HG03135 (cell line): ENCODE measurements around the gene TBCD.

Experiments used
- ATAC-seq: cut with Tn5 transposase; IDR thresholded peaks from one replicate; pipeline ENCODE4 v1.9.1; 2021; ENCODE audit warnings: mild to moderate bottlenecking, moderate library complexity; ENCODE audit not compliant: unreplicated experiment

The TBCD gene

DNA sequence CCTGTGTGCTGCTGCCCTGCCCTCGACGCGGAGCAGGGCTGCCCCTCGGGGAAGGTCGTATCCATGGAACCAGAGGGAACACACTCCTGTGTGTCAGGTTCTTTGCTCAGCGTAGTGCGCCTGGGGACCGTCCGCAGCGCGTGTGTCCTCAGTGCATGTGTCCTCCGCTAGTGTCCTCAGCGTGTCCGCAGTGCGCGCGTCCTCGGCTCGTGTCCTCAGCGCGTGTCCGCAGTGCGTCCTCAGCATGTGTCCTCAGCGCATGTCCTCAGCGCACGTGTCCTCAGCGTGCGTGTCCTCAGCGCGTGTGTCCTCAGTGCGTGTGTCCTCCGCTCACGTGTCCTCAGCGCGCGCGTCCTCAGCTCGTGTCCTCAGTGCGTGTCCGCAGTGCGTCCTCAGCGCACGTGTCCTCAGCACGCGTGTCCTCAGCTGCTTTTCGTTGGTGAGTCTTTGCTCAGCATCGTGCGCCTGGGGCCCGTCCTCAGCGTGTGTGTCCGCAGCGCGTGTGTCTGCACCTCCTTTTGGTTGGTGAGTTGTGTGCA lies 147.2 kb downstream of the TBCD start:
- no peak for ATAC-seq

DNA sequence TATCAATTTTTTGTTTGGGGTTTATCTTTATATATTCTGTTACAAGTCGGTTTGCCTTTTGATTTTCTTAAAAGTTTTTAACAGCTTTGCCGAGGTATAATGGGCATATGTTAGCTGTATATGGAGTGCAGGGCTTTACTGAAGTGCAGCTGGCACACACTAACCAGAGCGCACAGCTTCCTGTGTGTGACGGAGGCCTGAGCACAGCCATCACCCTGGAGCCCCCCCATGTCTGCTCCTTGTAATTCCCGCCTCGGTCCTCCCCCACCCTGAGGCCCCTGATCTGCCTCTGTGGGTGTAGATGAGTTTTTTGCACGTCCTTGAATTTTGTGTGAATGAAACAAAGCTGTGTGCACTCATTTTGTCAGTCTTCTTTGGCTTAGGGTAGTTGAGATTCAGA lies 148.1 kb downstream of the TBCD start:
- no peak for ATAC-seq

DNA sequence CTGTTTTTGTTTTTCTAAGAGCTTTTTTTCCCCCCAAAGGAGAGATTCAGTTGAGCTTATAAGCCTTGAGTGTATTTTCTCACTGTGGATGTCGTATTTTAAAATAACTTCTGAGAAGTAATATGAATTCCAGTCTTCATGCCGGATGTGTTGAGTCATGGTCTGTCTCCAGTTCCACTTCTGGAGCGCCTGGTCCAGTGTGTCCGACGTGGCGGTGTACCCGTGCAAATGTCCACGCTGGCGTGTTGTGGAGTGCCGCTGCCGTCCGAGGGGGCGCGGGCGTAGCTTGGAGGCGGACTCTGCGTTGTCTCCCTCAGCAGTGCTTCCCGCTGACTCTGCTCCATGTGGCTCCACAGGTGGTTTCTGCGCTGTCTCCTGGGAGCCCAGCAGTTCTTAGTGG lies 148.9 kb downstream of the TBCD start:
- no peak for ATAC-seq

DNA sequence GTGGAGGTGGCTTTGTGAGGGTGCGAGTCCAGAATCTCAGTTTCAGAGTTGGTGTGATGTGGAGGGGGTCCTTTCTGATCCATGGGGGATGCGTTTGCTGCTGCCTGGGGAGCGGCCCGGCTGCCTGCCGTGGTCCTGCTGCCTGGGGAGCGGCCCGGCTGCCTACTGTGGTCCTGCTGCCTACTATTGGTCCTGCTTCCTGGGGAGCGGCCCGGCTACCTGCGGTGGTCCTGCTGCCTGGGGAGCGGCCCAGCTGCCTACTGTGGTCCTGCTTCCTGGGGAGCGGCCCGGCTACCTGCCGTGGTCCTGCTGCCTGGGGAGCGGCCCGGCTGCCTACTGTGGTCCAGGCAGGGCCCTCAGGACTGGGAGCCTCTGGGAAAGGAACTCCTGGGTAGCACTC lies 149.5 kb downstream of the TBCD start:
- ATAC-seq: no peak

DNA sequence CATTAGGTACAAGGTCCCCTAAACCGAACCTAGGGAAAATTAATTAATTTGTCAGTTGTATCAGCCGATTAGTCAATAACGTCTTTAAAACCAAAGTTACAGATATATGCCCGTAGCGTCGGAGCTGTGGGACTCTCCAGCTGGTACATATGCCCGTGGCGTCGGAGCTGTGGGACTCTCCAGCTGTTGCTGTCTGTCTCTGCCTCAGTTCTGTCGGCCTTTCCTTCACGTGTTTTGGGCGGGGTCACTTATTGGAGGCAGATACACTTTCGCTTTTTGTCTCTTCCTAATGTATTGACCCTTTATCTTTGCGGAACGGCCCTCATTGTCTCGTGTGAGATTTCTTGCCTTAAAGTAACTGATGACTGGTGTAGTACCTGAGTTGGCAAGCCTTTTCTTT lies 150.0 kb downstream of the TBCD start:
- ATAC-seq: no peak

DNA sequence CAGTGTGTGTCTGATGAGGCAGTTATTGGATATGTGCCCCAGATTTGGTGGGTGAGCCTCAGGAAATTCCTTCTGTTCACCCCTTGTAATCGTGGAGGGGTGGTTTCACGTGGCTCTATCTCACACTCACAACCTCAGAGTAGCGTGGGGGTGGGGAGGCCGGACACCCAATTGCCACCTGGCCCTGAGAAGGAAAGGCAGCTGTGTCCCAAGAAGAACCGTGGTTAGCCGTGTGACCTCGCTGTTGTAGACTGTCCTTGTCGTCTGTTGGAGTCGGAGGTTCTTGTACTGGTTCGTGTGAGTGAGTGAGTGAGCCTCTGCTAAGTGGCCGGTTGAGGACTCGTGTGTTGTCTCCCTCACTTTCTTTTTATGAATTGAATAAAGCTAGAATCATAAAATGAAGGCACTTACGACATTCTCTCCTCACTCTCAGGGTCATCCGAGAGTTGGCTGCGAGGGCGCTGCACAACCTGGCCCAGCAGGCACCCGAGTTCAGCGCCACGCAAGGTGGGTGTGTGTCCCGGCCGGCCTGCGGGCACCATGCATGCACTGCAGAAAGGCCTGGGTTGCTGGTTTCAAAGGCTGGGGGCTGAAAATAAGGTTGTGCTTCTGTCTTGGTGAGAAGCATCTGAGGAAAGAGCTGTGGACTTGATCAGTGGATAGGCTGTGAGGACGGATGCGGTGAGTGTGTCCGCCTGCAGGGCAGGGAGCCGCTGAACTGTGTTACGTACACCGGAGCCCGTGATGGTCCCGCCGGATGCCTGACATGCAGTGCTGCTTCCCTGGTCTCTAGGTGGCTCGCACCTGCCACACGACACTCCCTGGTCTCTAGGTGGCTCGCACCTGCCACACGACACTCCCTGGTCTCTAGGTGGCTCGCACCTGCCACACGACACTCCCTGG lies 151.4 kb downstream of the TBCD start:
- ATAC-seq: no peak

- ATAC-seq: no peak
Observed at GRCh38 chr17:82905130-82905529, 153.3 kb downstream of the TBCD start.

- no peak for ATAC-seq
Observed at GRCh38 chr17:82907797-82908542, 156.1 kb downstream of the TBCD start.

- no peak for ATAC-seq
Observed at GRCh38 chr17:82908543-82909160, 156.8 kb downstream of the TBCD start.

DNA sequence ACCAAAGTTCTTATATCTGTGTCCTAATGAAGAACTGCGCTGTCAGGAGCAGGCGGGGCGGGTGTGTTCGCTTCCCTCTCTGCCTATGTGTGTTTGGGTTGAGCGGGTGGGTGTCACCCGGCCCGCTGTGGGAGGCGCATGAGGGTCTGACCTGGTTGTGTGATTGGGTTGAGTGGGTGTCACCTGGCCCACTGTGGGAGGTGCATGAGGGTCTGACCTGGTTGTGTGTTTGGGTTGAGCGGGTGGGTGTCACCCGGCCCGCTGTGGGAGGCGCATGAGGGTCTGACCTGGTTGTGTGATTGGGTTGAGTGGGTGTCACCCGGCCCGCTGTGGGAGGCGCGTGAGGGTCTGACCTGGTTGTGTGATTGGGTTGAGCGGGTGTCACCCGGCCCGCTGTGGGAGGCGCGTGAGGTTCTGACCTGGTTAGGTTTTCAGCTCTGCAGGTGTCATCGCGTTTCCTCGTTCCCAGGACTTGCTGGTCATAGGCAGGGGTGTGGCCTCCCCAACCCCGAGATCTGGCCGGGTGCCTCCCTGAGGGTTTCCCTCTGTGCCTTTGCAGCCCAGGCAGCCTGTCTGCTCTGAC lies 157.5 kb downstream of the TBCD start:
- ATAC-seq: no peak

DNA sequence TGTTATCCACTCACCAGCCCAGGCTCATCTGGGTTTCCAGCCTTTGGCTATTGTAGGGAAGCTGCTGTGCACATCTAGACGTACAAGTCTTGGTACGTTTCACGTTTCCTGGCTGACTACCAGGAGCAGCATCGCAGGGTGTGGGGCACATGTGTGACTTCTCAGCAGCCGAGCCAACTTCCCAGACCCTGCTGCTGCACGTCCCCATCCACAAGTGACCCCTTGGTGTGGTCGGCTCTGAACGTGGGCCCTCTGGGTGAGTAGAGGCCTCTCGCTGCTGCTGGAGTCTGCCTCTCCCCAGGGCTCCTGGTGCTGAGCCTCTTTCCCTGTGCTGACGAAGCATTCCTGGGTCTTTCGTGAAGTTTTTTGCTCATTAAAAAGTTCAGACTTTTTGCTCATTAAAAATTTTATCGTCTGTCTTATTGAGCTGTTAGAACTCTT lies 158.2 kb downstream of the TBCD start:
- ATAC-seq: no peak

DNA sequence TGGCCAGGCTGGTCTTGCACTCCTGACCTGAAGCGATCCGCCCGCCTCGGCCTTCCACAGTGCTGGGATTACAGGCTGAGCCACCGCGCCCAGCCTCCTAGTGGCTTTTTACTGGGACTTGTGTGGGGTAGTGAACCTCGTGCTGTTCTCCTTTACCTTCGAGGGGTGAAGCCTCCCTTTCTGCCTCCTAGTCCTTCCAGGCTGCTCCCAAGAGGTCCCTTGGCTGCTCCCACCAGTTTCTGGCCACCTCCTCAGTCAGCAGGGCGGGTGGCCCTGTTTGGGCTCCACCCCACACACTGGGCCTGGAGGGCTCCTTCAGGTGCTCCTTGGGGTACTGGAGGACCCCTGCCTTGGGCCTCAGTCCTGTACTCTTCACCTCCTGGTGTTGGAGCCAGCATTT lies 158.9 kb downstream of the TBCD start:
- no peak for ATAC-seq

- ATAC-seq: no peak
Observed at GRCh38 chr17:82911822-82912221, 160.0 kb downstream of the TBCD start.

DNA sequence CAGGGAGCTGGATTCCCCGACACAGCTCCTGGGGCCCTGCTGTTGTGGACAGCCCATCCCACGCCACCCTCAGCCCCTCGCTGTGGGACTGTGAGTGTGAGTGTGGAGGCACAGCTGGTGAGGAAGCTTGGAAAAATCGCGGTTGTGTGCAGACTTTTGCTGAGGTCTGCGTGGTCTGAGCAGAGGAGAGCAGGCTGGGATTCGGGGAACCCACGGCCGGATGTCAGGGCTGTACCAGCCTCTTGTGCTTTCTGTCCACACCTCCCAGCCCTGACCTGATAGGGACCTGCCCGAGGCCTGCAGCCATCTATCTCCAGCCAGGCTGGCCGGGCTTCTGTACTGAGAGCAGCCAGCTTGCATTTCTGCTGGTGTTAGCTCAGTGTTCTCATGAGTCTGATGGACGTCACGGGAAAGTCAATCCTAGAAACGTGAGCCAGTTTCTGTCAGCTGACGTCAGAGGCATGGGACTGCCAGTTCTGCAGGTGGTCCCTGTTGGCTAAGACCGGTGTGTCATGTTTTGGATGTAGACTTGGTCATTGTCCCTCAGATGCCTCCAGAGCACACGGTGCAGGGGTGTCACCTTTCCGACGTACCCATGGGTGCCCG lies 160.7 kb downstream of the TBCD start:
- ATAC-seq: no peak

GRCh38 chr17:82913304-82914043 lies 161.6 kb downstream of the TBCD start:
- ATAC-seq: no peak

DNA sequence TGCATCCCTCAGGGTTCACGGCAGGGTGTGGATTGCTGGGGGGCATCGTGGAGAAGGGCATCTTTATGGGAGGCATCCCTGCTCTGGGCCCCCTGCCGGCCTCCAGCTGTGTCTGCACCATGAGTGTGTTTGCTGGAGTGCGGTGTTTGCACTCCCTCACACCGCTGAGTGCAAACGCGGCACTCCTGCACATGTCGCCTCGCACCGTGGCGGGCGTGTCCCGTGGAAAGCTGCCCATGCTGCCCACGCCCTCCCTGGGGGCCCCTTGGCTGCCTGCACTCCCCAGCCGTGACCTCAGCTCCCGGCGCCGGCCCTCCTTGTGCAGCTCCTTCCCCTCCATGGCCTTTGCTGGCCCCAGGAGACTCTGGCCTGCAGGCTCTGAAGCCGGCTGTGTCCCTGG lies 162.5 kb downstream of the TBCD start:
- no peak for ATAC-seq

GRCh38 chr17:82915010-82915756 lies 163.3 kb downstream of the TBCD start:
- ATAC-seq: no peak

GRCh38 chr17:82915757-82916027 lies 163.8 kb downstream of the TBCD start:
- ATAC-seq: no peak

GRCh38 chr17:82917699-82918345 lies 166.0 kb downstream of the TBCD start:
- no peak for ATAC-seq
